GM10847 (cell line): ENCODE results near the gene KRT15.

Experiments used
- POLR2A ChIP-seq: IDR thresholded peaks from 2 replicates; pipeline ENCODE4 v1.6.1; 2011; ENCODE audit not compliant: insufficient read length; ENCODE audit errors: extremely low read depth

KRT15 gene

GRCh38 chr17:41535764-41536481 lies 17.2 kb upstream of the KRT15 start:
- TF ChIP-seq POLR2A, result no peak

- TF ChIP-seq POLR2A, result no peak
Observed at GRCh38 chr17:41534899-41535546, 16.3 kb upstream of the KRT15 start.

- TF ChIP-seq POLR2A, result no peak
Observed at GRCh38 chr17:41533613-41534012, 14.9 kb upstream of the KRT15 start.

- TF ChIP-seq POLR2A, result no peak
Observed at GRCh38 chr17:41532947-41533570, 14.4 kb upstream of the KRT15 start.

- TF ChIP-seq POLR2A, result no peak
Observed at GRCh38 chr17:41531993-41532392, 13.3 kb upstream of the KRT15 start.

GRCh38 chr17:41530062-41531048 lies 11.7 kb upstream of the KRT15 start:
- no peak for TF ChIP-seq POLR2A

GRCh38 chr17:41529491-41529915 lies 10.8 kb upstream of the KRT15 start:
- TF ChIP-seq POLR2A, result no peak

GRCh38 chr17:41528959-41529353 lies 10.3 kb upstream of the KRT15 start:
- no peak for TF ChIP-seq POLR2A

- TF ChIP-seq POLR2A, result no peak
Observed at GRCh38 chr17:41527063-41528023, 8.7 kb upstream of the KRT15 start.

GRCh38 chr17:41524261-41524660 lies 5.6 kb upstream of the KRT15 start:
- TF ChIP-seq POLR2A, result no peak

- TF ChIP-seq POLR2A, result no peak
Observed at GRCh38 chr17:41523787-41524186, 5.1 kb upstream of the KRT15 start.

GRCh38 chr17:41523225-41523593 lies 4.5 kb upstream of the KRT15 start:
- TF ChIP-seq POLR2A, result no peak

- no peak for TF ChIP-seq POLR2A
Observed at GRCh38 chr17:41522301-41523224, 3.9 kb upstream of the KRT15 start.
